OCI-LY7 (cell line): Measurements from ENCODE around the gene FOXP1. TPM values are rescaled to one million over a fixed set of nuclear protein-coding genes. Genes with fewer than 3 reads are reported as not detected.

Experiments used
- BruUV-seq: library from RNA; stranded (reverse); fragments of 400-500 nt; replicated peaks from 2 replicates; lab custom pipeline; 2021; lab: Mats Ljungman, UMichigan
- CTCF ChIA-PET: fragments of 300-600 bp; sonication (Branson Sonifier 250); formaldehyde crosslinking; loops from one replicate; lab custom pipeline; 2022; ENCODE audit warnings: antibody characterized with exemption; ENCODE audit not compliant: unreplicated experiment; lab: Charles Lee
- POLR2A ChIA-PET: fragments of 300-600 bp; sonication (Branson Sonifier 250); formaldehyde crosslinking; loops from one replicate; lab custom pipeline; 2022; ENCODE audit warnings: antibody characterized with exemption; lab: Charles Lee
- DNase-seq: peaks from one replicate; pipeline ENCODE4 v3.0.0-alpha.2; 2015; ENCODE audit warnings: low spot score
- H2AFZ ChIP-seq: fragments of 200-600 bp; sonication (generic), shearing (Covaris generic); 2 replicates; pipeline ENCODE4 v1.6.1; 2014; ENCODE audit warnings: mild to moderate bottlenecking, antibody characterized with exemption, low read length, moderate library complexity
- H3K27ac ChIP-seq: fragments of 200-600 bp; sonication (generic); 2 replicates; pipeline ENCODE4 v1.5.1; 2014; ENCODE audit warnings: mixed run types, low read depth, mild to moderate bottlenecking, moderate library complexity, low read length, inconsistent platforms; ENCODE audit not compliant: poor library complexity, severe bottlenecking
- H3K36me3 ChIP-seq: fragments of 200-600 bp; sonication (generic); 2 replicates; pipeline ENCODE4 v1.6.1; 2014; ENCODE audit warnings: mild to moderate bottlenecking, antibody characterized with exemption, low read length, moderate library complexity, mixed read lengths; ENCODE audit not compliant: insufficient read depth
- H3K4me1 ChIP-seq: fragments of 200-600 bp; sonication (generic); 2 replicates; pipeline ENCODE4 v1.5.1; 2014; ENCODE audit warnings: mild to moderate bottlenecking, low read length; ENCODE audit not compliant: insufficient read depth, poor library complexity, severe bottlenecking
- H3K4me2 ChIP-seq: fragments of 200-600 bp; sonication (generic); 2 replicates; pipeline ENCODE4 v1.6.1; 2014; ENCODE audit warnings: mild to moderate bottlenecking, low read length
- H3K4me3 ChIP-seq: fragments of 200-600 bp; sonication (generic); 2 replicates; pipeline ENCODE4 v1.5.1; 2014; ENCODE audit warnings: mild to moderate bottlenecking, low read depth, low read length; ENCODE audit not compliant: poor library complexity, severe bottlenecking
- H3K79me2 ChIP-seq: fragments of 200-600 bp; sonication (generic); 2 replicates; pipeline ENCODE4 v1.6.1; 2016; ENCODE audit warnings: low read depth, mild to moderate bottlenecking, low read length, moderate library complexity, mixed read lengths; ENCODE audit not compliant: insufficient read depth
- H3K9me2 ChIP-seq: fragments of 200-600 bp; sonication (generic); 2 replicates; pipeline ENCODE4 v1.6.1; 2016; ENCODE audit warnings: mild to moderate bottlenecking, low read length, mixed read lengths; ENCODE audit not compliant: insufficient read depth
- H3K9me3 ChIP-seq: fragments of 200-600 bp; sonication (generic); 2 replicates; pipeline ENCODE4 v1.6.1; 2014; ENCODE audit warnings: mild to moderate bottlenecking, mixed run types, low read length, mixed read lengths
- H4K20me1 ChIP-seq: fragments of 200-600 bp; sonication (generic); 2 replicates; pipeline ENCODE4 v1.6.1; 2014; ENCODE audit warnings: mild to moderate bottlenecking, antibody characterized with exemption, low read length, moderate library complexity, mixed read lengths; ENCODE audit not compliant: insufficient read depth
- CTCF ChIP-seq: fragments of 200-600 bp; sonication (generic); conservative IDR thresholded peaks from 2 replicates; pipeline ENCODE4 v1.5.1; 2014; ENCODE audit warnings: mild to moderate bottlenecking, antibody characterized with exemption, low read length, moderate library complexity, mixed read lengths
- EZH2phosphoT487 ChIP-seq: fragments of 200-600 bp; sonication (generic); IDR thresholded peaks from 2 replicates; pipeline ENCODE4 v1.6.1; 2018; ENCODE audit warnings: low read depth, borderline replicate concordance, mild to moderate bottlenecking, mixed run types, antibody characterized with exemption, low read length, moderate library complexity, mixed read lengths
- intact Hi-C: fragments of 100-400 bp; cut with micrococcal nuclease; formaldehyde crosslinking; loops from one replicate; pipeline ENCODE4 v1.10.0; 2022; ENCODE audit not compliant: unreplicated experiment
- total RNA-seq, 2 experiments: library from RNA; depleted of rRNA in 1 of 2; stranded (reverse); fragments of >200 nt in 1 of 2; shearing (Covaris generic) in 1 of 2; gene quantifications; 2 replicates each; pipeline ENCODE4 v1.2.3, GENCODE V29; 2014 to 2022

The FOXP1 gene
- total RNA-seq, 2 experiments from 2014 or later: 87.3 to 151 TPM

GRCh38 chr3:71520161-71521020, 63.1 kb downstream of the FOXP1 start:
- Histone ChIP-seq H2AFZ (no peak overlapping the region), H3K9me3 (no peaks in the 10 kb centered on the region)
- no TSS peak for BruUV-seq

DNA sequence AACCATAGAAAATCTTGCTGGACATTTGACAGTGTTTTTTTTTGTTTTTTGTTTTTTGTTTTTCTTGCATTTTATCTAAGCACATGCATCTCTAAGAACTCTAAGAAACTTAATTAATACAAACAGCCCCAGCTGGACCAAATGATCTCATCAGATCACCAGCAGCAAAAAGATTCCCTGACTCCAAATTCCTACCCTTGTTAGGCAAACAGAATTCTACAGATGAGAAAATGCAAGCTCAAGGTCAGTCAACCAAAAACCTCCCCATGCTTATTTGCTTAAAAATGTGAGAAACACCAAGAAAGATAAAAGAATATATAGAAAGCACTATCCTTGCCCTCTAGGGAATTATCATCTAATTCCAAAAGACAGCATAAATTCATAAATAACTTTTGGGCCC, 65.4 kb downstream of the FOXP1 start:
- peaks cover 32% of the 10 kb centered on the region; the same call in 1 of the 2 replicates for H3K79me2 ChIP-seq

More at GRCh38 chr3:71520161-71521020, 63.1 kb downstream of the FOXP1 start:
- TF ChIP-seq CTCF (no peak), EZH2phosphoT487 (no peak)
- no peak overlapping the region for H3K27ac ChIP-seq
- H3K4me3 ChIP-seq: peak overlapping the region; percentile 0
- POLR2A ChIA-PET: no interaction called here
- H3K4me1 ChIP-seq: peaks cover 22% of the 10 kb centered on the region
- peak; percentile 27 for DNase-seq
- peak overlapping the region; percentile 55 for H3K4me2 ChIP-seq
- CTCF ChIA-PET: no interaction called here
- intact Hi-C loops: no loop called here
- no peaks in the 10 kb centered on the region for H4K20me1 ChIP-seq
- H3K36me3 ChIP-seq: peaks cover 32% of the 10 kb centered on the region
- no peaks in the 10 kb centered on the region for H3K9me2 ChIP-seq
- peaks cover 9% of the 10 kb centered on the region; the same call in 1 of the 2 replicates for H3K79me2 ChIP-seq

More for the DNA sequence above, 65.4 kb downstream of the FOXP1 start:
- 0 out of 2 replicates have a peak, but pooled peaks cover 8% of the 10 kb centered on the region for H3K9me3 ChIP-seq
- CTCF ChIA-PET: no interaction called here
- BruUV-seq: no TSS peak
- H3K36me3 ChIP-seq: peaks cover 46% of the 10 kb centered on the region
- H3K27ac ChIP-seq: no peak overlapping the region
- POLR2A ChIA-PET: interaction anchor here (0.8 to 1.2 kb wide), 3 partner anchors 9 to 286 kb away, joined by 3 read pairs; no protein-coding TSS in a partner anchor
- no peak overlapping the region for H3K4me3 ChIP-seq
- no peak overlapping the region for H2AFZ ChIP-seq
- no peak for DNase-seq
- no peak overlapping the region for H3K4me2 ChIP-seq
- peaks cover 25% of the 10 kb centered on the region for H3K4me1 ChIP-seq
- H3K9me2 ChIP-seq: no peaks in the 10 kb centered on the region
- intact Hi-C loops: loop anchor here (10.0 kb wide), 2 partner anchors 137 to 273 kb away; no protein-coding TSS in a partner anchor
- no peak for TF ChIP-seq EZH2phosphoT487
- no peak for TF ChIP-seq CTCF
- H4K20me1 ChIP-seq: no peaks in the 10 kb centered on the region
